ENCODE results near the gene TPPP2. TPM values are rescaled to one million over a fixed set of nuclear protein-coding genes. Genes with fewer than 3 reads are reported as not detected.

TPPP2 gene
- total and polyA plus RNA-seq, 2 of the 4 experiments (the other 2 are of a cell fraction) = not detected

- H3K79me1 ChIP-seq (ENCODE audit: low read depth in 1 of 2, low read length in 2 of 2) = peaks cover 29 to 61% of the 10 kb centered on the region in 2 experiments
- H2BK120ac ChIP-seq (ENCODE audit: low read depth, low read length) = no peak overlapping the region; the same call in 1 of the 2 replicates
- H3K14ac ChIP-seq (replicated peaks; ENCODE audit: low read depth, low read length) = 0 out of 2 replicates have a peak overlapping the region, but pooled peaks have one; percentile 64
- H2AFZ ChIP-seq (replicated peaks; ENCODE audit: low read length, poor library complexity) = no peak overlapping the region
- TF ChIP-seq FOS (IDR thresholded peaks at IDR 0.05; ENCODE audit: low read depth, low read length) (no peak), CEBPB (IDR thresholded peaks at IDR 0.05; ENCODE audit: low read depth, low read length) (no peak), RAD21 (IDR thresholded peaks at IDR 0.05; ENCODE audit: low read length) (no peak), RFX5 (IDR thresholded peaks at IDR 0.05; ENCODE audit: low read depth, low read length) (no peak)
- TF ChIP-seq, protein P1, sequence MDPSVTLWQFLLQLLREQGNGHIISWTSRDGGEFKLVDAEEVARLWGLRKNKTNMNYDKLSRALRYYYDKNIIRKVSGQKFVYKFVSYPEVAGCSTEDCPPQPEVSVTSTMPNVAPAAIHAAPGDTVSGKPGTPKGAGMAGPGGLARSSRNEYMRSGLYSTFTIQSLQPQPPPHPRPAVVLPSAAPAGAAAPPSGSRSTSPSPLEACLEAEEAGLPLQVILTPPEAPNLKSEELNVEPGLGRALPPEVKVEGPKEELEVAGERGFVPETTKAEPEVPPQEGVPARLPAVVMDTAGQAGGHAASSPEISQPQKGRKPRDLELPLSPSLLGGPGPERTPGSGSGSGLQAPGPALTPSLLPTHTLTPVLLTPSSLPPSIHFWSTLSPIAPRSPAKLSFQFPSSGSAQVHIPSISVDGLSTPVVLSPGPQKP (IDR thresholded peaks at IDR 0.05; ENCODE audit: borderline replicate concordance, low read depth, low read length) = no peak
- H3K18ac ChIP-seq (ENCODE audit: low read depth, low read length) = no peak overlapping the region
- no peak overlapping the region for H3K56ac ChIP-seq (ENCODE audit: extremely low read depth, insufficient read depth, low read length)
- H3K4me2 ChIP-seq (ENCODE audit: low read depth, low read length) = no peak overlapping the region
- H4K20me1 ChIP-seq (ENCODE audit: insufficient read depth, low read length) = peaks cover 10% of the 10 kb centered on the region
- H3K9ac ChIP-seq (ENCODE audit: low read depth, low read length) = no peak overlapping the region; the same call in 1 of the 2 replicates
- no peak overlapping the region for H4K5ac ChIP-seq (ENCODE audit: low read depth, low read length)
- H4K8ac ChIP-seq (ENCODE audit: low read depth in 2 of 2, low read length in 2 of 2) = no peak overlapping the region
- peak overlapping the region; percentile 81; the same call in 1 of the 2 replicates for H3K4ac ChIP-seq (ENCODE audit: low read depth, low read length)
- H3K9me3 ChIP-seq (ENCODE audit: control insufficient read depth, insufficient read depth, low read length) = no peaks in the 10 kb centered on the region
- no peak for ATAC-seq (ENCODE audit: low read depth)
- WGBS, 2 experiments (ENCODE audit: extremely low coverage in 2 of 2, insufficient read length in 1 of 2) = 83% methylated on average over 3 of the region's 9 CpGs; no CpG with 5 or more reads in 1 of the 2 experiments
- H2AK5ac ChIP-seq (ENCODE audit: low read depth, low read length) = peak overlapping the region; percentile 63
- BruUV-seq (replicated peaks) = no TSS peak
- intact Hi-C loops (cut with micrococcal nuclease) = no loop called here
- H4K91ac ChIP-seq (ENCODE audit: insufficient read depth, low read depth, low read length) = no peak overlapping the region
- peak overlapping the region; percentile 97 for H2BK5ac ChIP-seq (ENCODE audit: low read depth, low read length, poor library complexity, severe bottlenecking)
- 0 out of 3 replicates have a peak overlapping the region, but pooled peaks have one; percentile 40 for H2BK15ac ChIP-seq (ENCODE audit: low read depth, low read length)
- no peaks in the 10 kb centered on the region for H3K27me3 ChIP-seq (ENCODE audit: control insufficient read depth, insufficient read depth, low read length)
- H3K4me1 ChIP-seq (ENCODE audit: control insufficient read depth, insufficient read depth, low read length) = peaks cover 22% of the 10 kb centered on the region
- H3K9me1 ChIP-seq (ENCODE audit: insufficient read depth, low read length) = peaks cover 10% of the 10 kb centered on the region
- dilution Hi-C loops (cut with HindIII; ENCODE audit: low sequenced_read_pairs, unreplicated experiment) = no loop called here
- H2AK9ac ChIP-seq (replicated peaks; ENCODE audit: low read depth, low read length, poor library complexity) = peak overlapping the region; percentile 73
- ChIA-PET CTCF (interaction anchor here (1.3 to 2.8 kb wide), 4 partner anchors 10 to 58 kb away, joined by 3 to 18 read pairs (median 6); no protein-coding TSS in a partner anchor), POLR2A (ENCODE audit: unreplicated experiment) (interaction anchor here (0.5 kb wide), 1 partner anchor 16 kb away, joined by 3 read pairs; no protein-coding TSS in a partner anchor)
- in situ Hi-C loops (cut with MboI; ENCODE audit: low sequenced_read_pairs) = no loop called here
- DNase-seq = no peak
- no peak overlapping the region for H3K4me3 ChIP-seq (ENCODE audit: insufficient read depth, low read depth, low read length)
- H3K36me3 ChIP-seq (ENCODE audit: control insufficient read depth, insufficient read depth, low read length) = peaks cover 47% of the 10 kb centered on the region
- H2BK20ac ChIP-seq (ENCODE audit: low read depth, low read length) = no peak overlapping the region
- peak overlapping the region; percentile 96; the same call in 1 of the 2 replicates for H3K27ac ChIP-seq (ENCODE audit: insufficient read depth, low read length)
- peak overlapping the region; percentile 82; the same call in 1 of the 2 replicates for H3K23ac ChIP-seq (ENCODE audit: low read depth, low read length)
These were observed 42.8 kb downstream of the TPPP2 start for GRCh38 chr14:21072781-21073339.

Data from IMR-90 (cell line).